NB4 (cell line): ENCODE results near the gene ATG16L1.

Source experiments
- POLR2A ChIP-seq: IDR thresholded peaks from 2 replicates; pipeline ENCODE4 v1.6.1; 2011; ENCODE audit warnings: mild to moderate bottlenecking; ENCODE audit not compliant: insufficient read length; ENCODE audit errors: extremely low read depth
- TF ChIP-seq, protein P1 (sequence below): IDR thresholded peaks from one replicate; pipeline ENCODE4 v1.5.1; 2012; ENCODE audit warnings: low read depth, low read length

DNA sequence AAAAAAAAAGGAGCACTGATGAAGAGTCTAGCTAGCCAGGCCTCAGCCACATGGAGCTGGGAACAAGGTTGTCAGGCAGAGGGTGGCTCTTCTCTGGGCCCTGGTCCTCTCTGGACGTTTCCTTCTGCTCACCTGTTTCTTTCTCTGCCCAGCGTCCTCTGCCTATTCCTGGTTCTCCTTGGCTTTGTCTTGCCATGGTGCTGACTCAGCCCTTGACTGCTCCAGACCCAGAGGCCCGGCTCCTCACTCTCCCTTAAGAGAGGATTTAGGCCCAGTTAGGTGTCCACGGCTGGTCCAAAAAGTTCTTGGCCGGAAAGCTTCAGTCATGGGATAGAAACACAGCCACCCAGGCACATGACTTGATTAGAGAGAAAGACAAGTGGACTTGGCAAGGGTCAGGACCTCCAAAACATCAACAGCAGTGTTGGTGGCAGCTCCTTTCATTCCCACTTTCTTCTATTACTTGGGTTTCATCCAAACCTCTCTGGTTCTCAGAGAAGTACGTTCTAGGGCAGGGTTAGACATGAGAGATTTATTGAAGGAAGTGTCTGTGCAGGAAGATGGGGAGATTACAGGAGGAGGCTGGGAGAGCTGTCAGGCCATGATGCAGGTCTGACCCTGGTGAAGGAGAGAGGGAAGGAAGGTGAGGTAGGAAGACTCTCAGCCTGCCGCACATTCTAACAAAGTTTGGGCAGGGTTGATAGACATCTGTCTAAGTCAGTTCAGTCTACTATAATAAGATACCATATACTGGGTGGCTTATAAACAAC lies 14.5 kb upstream of the ATG16L1 start:
- TF ChIP-seq, protein P1, sequence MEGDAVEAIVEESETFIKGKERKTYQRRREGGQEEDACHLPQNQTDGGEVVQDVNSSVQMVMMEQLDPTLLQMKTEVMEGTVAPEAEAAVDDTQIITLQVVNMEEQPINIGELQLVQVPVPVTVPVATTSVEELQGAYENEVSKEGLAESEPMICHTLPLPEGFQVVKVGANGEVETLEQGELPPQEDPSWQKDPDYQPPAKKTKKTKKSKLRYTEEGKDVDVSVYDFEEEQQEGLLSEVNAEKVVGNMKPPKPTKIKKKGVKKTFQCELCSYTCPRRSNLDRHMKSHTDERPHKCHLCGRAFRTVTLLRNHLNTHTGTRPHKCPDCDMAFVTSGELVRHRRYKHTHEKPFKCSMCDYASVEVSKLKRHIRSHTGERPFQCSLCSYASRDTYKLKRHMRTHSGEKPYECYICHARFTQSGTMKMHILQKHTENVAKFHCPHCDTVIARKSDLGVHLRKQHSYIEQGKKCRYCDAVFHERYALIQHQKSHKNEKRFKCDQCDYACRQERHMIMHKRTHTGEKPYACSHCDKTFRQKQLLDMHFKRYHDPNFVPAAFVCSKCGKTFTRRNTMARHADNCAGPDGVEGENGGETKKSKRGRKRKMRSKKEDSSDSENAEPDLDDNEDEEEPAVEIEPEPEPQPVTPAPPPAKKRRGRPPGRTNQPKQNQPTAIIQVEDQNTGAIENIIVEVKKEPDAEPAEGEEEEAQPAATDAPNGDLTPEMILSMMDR = no peak
- TF ChIP-seq POLR2A = no peak
